IPS DF 4.7 (cell line): ENCODE data around the gene CUEDC2.
"Not testable (repeated sequence)": the region's sequence is repeated elsewhere in the genome, so short reads cannot be mapped to it uniquely, and the experiment has no call there.

Experiments used
- DNase-seq: peaks from one replicate; pipeline ENCODE4 v3.0.0-alpha.2; 2013; ENCODE audit warnings: low spot score; ENCODE audit errors: extremely low read depth

Gene CUEDC2

GRCh38 chr10:102454662-102455487 lies 22.5 kb upstream of the CUEDC2 start:
- not testable (repeated sequence) for DNase-seq

- no peak for DNase-seq
Measured at GRCh38 chr10:102453502-102453901, 21.1 kb upstream of the CUEDC2 start.

- no peak for DNase-seq
Measured at GRCh38 chr10:102452672-102453340, 20.4 kb upstream of the CUEDC2 start.

GRCh38 chr10:102451105-102451969 lies 19.0 kb upstream of the CUEDC2 start, which contains the start of gene C10orf95:
C10orf95 (minus strand) TSS chr10:102451543; CDS start chr10:102451093, 450 bp downstream.
- DNase-seq = no peak

- no peak for DNase-seq
Measured at GRCh38 chr10:102450374-102451104, 18.2 kb upstream of the CUEDC2 start.

GRCh38 chr10:102450124-102450373 lies 17.7 kb upstream of the CUEDC2 start:
- no peak for DNase-seq

GRCh38 chr10:102449321-102450123 lies 17.1 kb upstream of the CUEDC2 start:
- no peak for DNase-seq

- no peak for DNase-seq
Measured at GRCh38 chr10:102444851-102445250, 12.5 kb upstream of the CUEDC2 start.

- no peak for DNase-seq
Measured at GRCh38 chr10:102438374-102438773, 6.0 kb upstream of the CUEDC2 start.

- no peak for DNase-seq
Measured at GRCh38 chr10:102437515-102437914, 5.1 kb upstream of the CUEDC2 start.

- no peak for DNase-seq
Measured at GRCh38 chr10:102436312-102436711, 3.9 kb upstream of the CUEDC2 start.

- no peak for DNase-seq
Measured at GRCh38 chr10:102435529-102436233, 3.3 kb upstream of the CUEDC2 start.

- DNase-seq = no peak
Measured at GRCh38 chr10:102435133-102435497, 2.7 kb upstream of the CUEDC2 start.

GRCh38 chr10:102434394-102435132 lies 2.2 kb upstream of the CUEDC2 start:
- DNase-seq = no peak

- DNase-seq = no peak
Measured at GRCh38 chr10:102433619-102434046, 1.3 kb upstream of the CUEDC2 start.

- no peak for DNase-seq
Measured at GRCh38 chr10:102431452-102432124, 786 bp downstream of the CUEDC2 start.

GRCh38 chr10:102429468-102429867 lies 2.9 kb downstream of the CUEDC2 start:
- DNase-seq = no peak

- no peak for DNase-seq
Measured at GRCh38 chr10:102426803-102427287, 5.5 kb downstream of the CUEDC2 start.
